Measurements from ENCODE around the gene SETBP1.

The SETBP1 gene

DNA sequence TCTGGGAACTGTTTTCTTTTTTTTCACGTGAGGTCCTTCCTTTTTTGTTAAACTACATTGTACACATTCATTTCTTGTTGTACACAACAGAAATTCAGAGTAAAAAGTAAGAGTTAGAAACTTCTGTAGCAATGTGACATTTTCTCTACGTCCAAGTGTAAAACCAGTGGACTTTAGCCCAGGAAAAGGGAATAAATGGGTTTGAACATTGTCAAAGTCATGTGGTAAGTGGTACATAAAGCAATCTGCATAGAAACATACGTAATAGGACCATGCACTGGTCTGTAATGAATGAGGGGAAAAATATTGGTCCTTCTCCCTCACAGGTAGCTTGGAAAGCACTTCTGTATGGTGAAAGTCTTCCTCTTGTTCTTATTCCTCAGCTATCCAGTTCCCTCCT lies 421.4 kb downstream of the SETBP1 start:
- DNase-seq = no peak

DNA sequence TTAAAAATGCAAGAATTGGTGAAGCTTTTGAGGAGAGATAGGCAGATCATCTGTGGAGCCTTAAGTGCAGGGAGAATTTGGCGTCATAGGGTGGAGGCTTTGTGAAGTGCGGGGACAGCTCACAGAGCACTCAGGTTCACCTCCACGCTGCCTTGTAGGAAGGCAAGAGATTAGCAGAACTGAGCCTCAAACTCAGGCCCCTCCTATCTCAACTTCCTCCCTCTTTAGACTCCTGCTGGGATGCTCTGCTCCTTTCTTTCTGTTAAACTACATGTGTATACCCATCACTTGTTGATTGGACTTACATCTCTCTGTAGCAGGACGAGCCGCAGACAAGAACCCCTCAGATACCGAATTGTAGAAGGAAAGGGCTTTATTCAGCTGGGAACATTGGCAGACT lies 422.2 kb downstream of the SETBP1 start:
- no peak for DNase-seq

GRCh38 chr18:45103319-45104048 lies 422.8 kb downstream of the SETBP1 start:
- no peak for DNase-seq

DNA sequence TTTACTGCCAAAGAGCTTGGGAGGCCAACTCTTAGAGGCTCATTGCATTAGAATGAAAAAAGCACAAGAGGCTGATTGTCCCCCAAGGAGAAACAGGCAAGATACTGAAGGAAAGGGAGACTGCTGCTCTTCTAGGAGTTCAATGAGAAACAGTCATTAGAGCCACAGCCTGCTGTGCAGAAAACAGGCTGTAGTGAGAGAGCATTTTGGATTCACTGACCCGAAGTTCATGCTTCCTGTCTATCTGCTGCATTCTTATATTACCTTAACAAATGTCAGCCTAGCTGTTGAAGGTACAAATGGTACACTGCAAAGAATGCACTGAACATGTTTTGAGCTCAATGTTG lies 423.3 kb downstream of the SETBP1 start:
- DNase-seq = no peak

DNA sequence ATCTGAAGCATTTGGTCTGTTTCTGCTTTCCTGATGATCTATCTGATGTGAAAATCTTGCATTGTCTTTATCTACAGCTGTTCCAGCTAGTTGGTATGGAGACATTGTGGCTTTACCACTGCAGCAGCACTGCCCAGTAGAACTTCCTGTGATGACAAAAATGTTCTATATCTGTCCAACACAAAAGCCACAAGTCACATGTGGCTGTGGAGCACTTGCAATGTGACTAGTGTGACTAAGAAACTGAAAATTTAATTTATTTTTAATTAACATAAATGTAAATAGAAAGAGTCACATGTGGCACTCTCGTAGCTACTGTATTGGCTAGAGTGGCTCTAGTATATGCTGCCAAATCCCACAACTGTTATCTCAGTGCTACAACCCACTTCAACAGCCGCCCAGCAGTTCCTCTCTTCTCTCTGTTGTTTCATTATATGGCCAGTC lies 425.7 kb downstream of the SETBP1 start:
- no peak for DNase-seq

GRCh38 chr18:45107425-45107824 lies 426.7 kb downstream of the SETBP1 start:
- no peak for DNase-seq

DNA sequence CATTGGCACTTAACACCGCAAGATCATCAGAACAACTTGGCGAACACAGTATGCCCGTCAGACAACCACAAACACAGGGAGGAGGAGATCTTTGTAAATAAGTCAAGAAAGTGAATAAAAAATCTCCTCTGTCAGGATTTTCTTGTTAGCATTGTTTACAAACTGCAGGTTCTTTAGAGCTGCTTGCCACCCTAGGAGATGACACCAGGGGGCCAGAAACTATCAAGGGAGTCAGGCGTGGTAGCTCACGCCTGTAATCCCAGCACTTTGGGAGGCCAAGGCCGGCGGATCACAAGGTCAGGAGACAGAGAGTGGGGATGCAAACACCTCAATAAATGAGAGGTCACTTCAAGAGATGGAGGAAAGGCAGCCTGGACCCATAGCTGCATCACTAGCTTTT lies 428.1 kb downstream of the SETBP1 start:
- no peak for DNase-seq

DNA sequence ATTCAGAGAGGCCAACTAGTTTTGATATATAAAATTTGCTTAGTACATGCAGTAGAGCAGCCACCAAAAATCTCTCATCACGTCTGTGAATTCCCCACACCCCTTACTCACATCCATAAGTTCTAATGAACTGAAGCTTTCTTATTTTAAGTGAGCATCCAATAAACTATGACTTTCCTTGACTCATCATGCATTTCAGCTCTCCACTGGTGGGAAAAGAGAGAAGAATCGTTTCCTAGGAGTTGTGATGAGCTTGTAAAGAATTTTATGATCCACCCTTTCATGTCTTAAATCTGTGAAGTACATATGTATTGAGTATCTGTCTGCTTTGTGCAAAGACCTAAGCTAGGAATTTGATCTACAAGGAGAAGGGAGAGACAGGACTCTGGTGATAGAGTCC lies 428.6 kb downstream of the SETBP1 start:
- DNase-seq = no peak

DNA sequence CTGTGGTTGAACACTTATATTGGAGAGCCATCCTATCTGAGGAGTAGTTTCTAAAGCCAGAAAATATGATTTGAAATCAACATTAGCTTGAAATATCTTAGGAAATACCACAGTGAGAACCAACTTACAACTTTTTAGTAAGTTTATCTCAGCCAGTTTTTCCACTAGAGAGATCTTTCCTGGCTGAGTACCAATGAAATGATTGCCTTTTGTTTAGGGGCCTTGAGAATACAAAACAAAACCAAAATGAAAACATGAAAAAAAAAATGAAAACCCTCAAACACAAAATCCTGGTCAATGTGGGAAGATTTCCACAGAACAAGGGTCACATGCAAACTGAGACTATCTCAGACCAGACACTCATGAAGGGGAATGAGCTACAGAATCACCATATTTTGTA lies 429.0 kb downstream of the SETBP1 start:
- DNase-seq = no peak

GRCh38 chr18:45110577-45111501 lies 430.2 kb downstream of the SETBP1 start:
- no peak for DNase-seq

DNA sequence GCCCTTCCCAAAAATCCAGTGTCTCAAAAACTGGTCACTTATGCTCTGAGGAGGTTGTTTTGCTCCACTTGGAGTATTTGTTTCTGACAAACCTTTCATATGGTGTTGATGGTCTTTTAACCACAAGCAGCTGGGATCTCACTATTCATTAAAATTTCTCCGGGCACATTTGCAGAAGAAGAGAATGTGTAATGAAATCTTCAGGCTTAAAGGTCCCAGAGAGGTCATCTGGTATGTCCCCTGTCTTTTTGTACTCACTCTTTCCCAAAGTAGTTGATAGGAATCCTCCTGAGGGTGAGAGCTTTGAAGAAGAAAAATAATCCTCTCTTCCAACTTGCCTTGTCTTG lies 430.8 kb downstream of the SETBP1 start:
- no peak for DNase-seq

DNA sequence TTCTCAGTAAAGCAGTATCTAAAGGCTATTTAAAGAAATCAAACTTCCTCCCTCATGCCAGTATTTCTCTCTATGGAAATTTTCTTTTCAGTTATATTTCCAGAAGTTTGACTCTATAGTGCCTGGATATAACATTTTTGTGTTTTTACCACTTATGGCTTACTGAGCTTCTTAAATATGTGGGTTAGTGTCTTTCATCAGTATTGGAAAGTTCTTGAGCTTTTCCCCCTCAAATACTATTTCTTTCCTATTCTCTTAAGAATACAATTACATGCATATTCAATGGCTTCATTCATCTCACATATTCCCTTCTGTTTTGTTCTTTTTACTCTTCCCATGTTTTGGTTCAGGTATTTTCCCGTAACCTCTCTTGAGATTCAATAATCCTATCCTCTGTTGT lies 432.0 kb downstream of the SETBP1 start:
- no peak for DNase-seq

DNA sequence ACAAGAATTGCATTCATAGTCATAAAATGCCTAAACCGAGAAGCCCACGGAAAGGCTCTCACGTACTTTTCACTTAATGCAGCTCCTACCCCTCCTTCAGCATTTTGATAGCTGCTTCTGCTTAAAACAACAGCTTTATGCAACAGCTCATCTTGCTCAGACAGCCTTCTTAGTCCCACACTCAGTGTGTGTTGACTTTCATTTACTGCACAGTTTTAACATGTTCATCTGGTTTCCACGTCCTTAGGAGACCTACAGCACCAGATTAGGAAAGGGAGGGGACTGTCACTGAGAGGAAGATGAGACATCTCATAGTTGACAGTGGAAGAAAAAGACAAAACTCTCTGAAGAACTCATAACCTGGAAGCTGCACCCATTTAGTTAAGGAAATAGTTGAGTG lies 435.4 kb downstream of the SETBP1 start:
- DNase-seq = no peak

Measured in NCI-H187 treated with DMSO at 0.1 percent for 48 hours (cell line).